HG03575 (cell line): ENCODE data around the gene ACOT8.
"Not testable (repeated sequence)": the region's sequence is repeated elsewhere in the genome, so short reads cannot be mapped to it uniquely, and the experiment has no call there.

ENCODE experiments used
- ATAC-seq: cut with Tn5 transposase; IDR thresholded peaks from one replicate; pipeline ENCODE4 v1.9.1; 2021; ENCODE audit not compliant: unreplicated experiment, insufficient number of reproducible peaks, low FRiP score; ENCODE audit errors: extremely low read depth

ACOT8 gene

GRCh38 chr20:45857114-45857881, at the start of gene ACOT8, which contains the start of gene ZSWIM3:
Gene ACOT8, minus strand, starts transcription at chr20:45857392. Its CDS starts 77 bp downstream, at chr20:45857315.
Gene ZSWIM3, plus strand, starts transcription at chr20:45857614. Its CDS starts 212 bp downstream, at chr20:45857826.
- ATAC-seq = peak; percentile 71

GRCh38 chr20:45905505-45906079, 48.4 kb upstream of the ACOT8 start:
- ATAC-seq = no peak

- ATAC-seq = no peak
Observed at GRCh38 chr20:45904583-45905504, 47.7 kb upstream of the ACOT8 start.

- ATAC-seq = no peak
Observed at GRCh38 chr20:45902199-45902701, 45.1 kb upstream of the ACOT8 start.

- ATAC-seq = not testable (repeated sequence)
Observed at GRCh38 chr20:45901332-45901731, 44.1 kb upstream of the ACOT8 start.

- no peak for ATAC-seq
Observed at GRCh38 chr20:45899046-45899835, 42.0 kb upstream of the ACOT8 start.

- no peak for ATAC-seq
Observed at GRCh38 chr20:45898285-45898684, 41.1 kb upstream of the ACOT8 start.

GRCh38 chr20:45897692-45898091, 40.5 kb upstream of the ACOT8 start:
- ATAC-seq = no peak

- ATAC-seq = no peak
Observed at GRCh38 chr20:45897289-45897688, 40.1 kb upstream of the ACOT8 start.

- no peak for ATAC-seq
Observed at GRCh38 chr20:45896641-45897161, 39.5 kb upstream of the ACOT8 start.

GRCh38 chr20:45894797-45895196, 37.6 kb upstream of the ACOT8 start:
- ATAC-seq = no peak

- ATAC-seq = no peak
Observed at GRCh38 chr20:45893831-45894230, 36.6 kb upstream of the ACOT8 start.

GRCh38 chr20:45892828-45893500, 35.8 kb upstream of the ACOT8 start:
- ATAC-seq = no peak

- ATAC-seq = no peak
Observed at GRCh38 chr20:45892049-45892825, 35.0 kb upstream of the ACOT8 start.

- no peak for ATAC-seq
Observed at GRCh38 chr20:45890985-45891983, 34.1 kb upstream of the ACOT8 start, which contains the start of the genes CTSA and NEURL2. Gene CTSA, plus strand, starts transcription at chr20:45891335. Its CDS starts 234 bp downstream, at chr20:45891569. Gene NEURL2, minus strand, starts transcription at chr20:45891208. Its CDS starts 217 bp downstream, at chr20:45890991.
